MM.1S (cell line): Measurements from ENCODE around the gene HMGB1.

Experiments
- DNase-seq: peaks from one replicate; pipeline ENCODE4 v3.0.0-alpha.2; 2015
- H2AFZ ChIP-seq: fragments of 300-600 bp; sonication (generic); 2 replicates; pipeline ENCODE4 v1.6.0; 2016; ENCODE audit warnings: antibody characterized with exemption, low read length
- H3F3A ChIP-seq: fragments of 300-600 bp; sonication (generic); 2 replicates; pipeline ENCODE4 v1.6.1; 2016; ENCODE audit warnings: mild to moderate bottlenecking, antibody characterized with exemption, low read length, moderate library complexity, mixed read lengths; ENCODE audit not compliant: insufficient read depth
- H3K27ac ChIP-seq: fragments of 300-600 bp; sonication (generic); 2 replicates; pipeline ENCODE4 v1.5.1; 2016; ENCODE audit warnings: mild to moderate bottlenecking, low read length
- H3K27me3 ChIP-seq: fragments of 300-600 bp; sonication (generic); replicated peaks from 2 replicates; pipeline ENCODE4 v1.6.0; 2016; ENCODE audit warnings: low read length; ENCODE audit not compliant: insufficient read depth
- H3K36me3 ChIP-seq: fragments of 300-600 bp; sonication (generic); replicated peaks from 2 replicates; pipeline ENCODE4 v1.6.1; 2016; ENCODE audit warnings: mild to moderate bottlenecking, low read length, mixed read lengths; ENCODE audit not compliant: insufficient read depth
- H3K4me1 ChIP-seq: fragments of 300-600 bp; sonication (generic); 2 replicates; pipeline ENCODE4 v1.6.1; 2016; ENCODE audit warnings: low read length, mixed read lengths
- H3K4me2 ChIP-seq: fragments of 300-600 bp; sonication (generic); 2 replicates; pipeline ENCODE4 v1.6.0; 2016; ENCODE audit warnings: low read depth, low read length
- H3K4me3 ChIP-seq: fragments of 300-600 bp; sonication (generic); 2 replicates; pipeline ENCODE4 v1.5.1; 2016; ENCODE audit warnings: low read length, mixed read lengths
- H3K79me2 ChIP-seq: fragments of 300-600 bp; sonication (generic); 2 replicates; pipeline ENCODE4 v1.6.1; 2016; ENCODE audit warnings: mixed run types, low read length, mixed read lengths
- H3K9ac ChIP-seq: fragments of 300-600 bp; sonication (generic); 2 replicates; pipeline ENCODE4 v1.6.1; 2016; ENCODE audit warnings: low read length, mixed read lengths
- H3K9me2 ChIP-seq: fragments of 300-600 bp; sonication (generic); replicated peaks from 2 replicates; pipeline ENCODE4 v1.6.1; 2016; ENCODE audit warnings: mild to moderate bottlenecking, low read length, mixed read lengths; ENCODE audit not compliant: insufficient read depth
- H3K9me3 ChIP-seq: fragments of 300-600 bp; sonication (generic); replicated peaks from 2 replicates; pipeline ENCODE4 v1.6.1; 2016; ENCODE audit warnings: mild to moderate bottlenecking, low read length, mixed read lengths; ENCODE audit not compliant: insufficient read depth
- H4K20me1 ChIP-seq: fragments of 300-600 bp; sonication (generic); 2 replicates; pipeline ENCODE4 v1.6.1; 2016; ENCODE audit warnings: mild to moderate bottlenecking, low read length, moderate library complexity, mixed read lengths; ENCODE audit not compliant: insufficient read depth
- EZH2 ChIP-seq: fragments of 300-600 bp; sonication (generic); optimal IDR thresholded peaks from 2 replicates; pipeline ENCODE3; 2017; ENCODE audit warnings: low read depth, mild to moderate bottlenecking, antibody characterized with exemption, low read length, mixed read lengths
- EZH2phosphoT487 ChIP-seq: fragments of 300-600 bp; sonication (generic); IDR thresholded peaks from 2 replicates; pipeline ENCODE4 v1.6.1; 2018; ENCODE audit warnings: antibody characterized with exemption, low read length
- TF ChIP-seq, protein P1 (sequence below): fragments of 300-600 bp; sonication (generic); IDR thresholded peaks from 2 replicates; pipeline ENCODE4 v1.5.1; 2016; ENCODE audit warnings: antibody characterized with exemption, low read length, mixed read lengths

Gene HMGB1

DNA sequence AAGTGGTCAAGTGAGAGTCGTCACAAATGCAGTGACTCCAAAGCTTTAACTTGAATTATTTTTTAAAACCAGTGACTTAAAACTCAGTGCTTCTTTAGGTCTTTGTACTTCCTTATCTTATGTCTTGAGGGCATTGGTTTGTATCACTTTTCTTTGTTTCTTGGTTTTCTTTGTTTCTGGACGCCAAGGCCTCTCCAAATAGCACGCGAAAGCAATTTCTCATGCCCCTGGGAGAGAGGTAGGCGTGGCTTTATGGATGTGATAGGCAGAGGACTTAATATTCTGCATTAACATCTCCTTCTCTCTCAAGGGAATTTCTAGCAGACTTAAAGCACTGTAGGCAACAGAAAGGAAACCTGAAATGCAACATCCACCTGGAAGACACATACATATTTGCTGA is 22.8 kb downstream of the HMGB1 start:
- Histone ChIP-seq H3F3A (no peaks in the 10 kb centered on the region), H3K27ac (no peak overlapping the region), H3K27me3 (no peaks in the 10 kb centered on the region), H3K9ac (no peak overlapping the region), H2AFZ (no peak overlapping the region), H3K4me3 (no peak overlapping the region), H3K4me1 (no peaks in the 10 kb centered on the region), H3K9me2 (no peaks in the 10 kb centered on the region), H3K36me3 (no peaks in the 10 kb centered on the region), H4K20me1 (no peaks in the 10 kb centered on the region), H3K9me3 (no peaks in the 10 kb centered on the region), H3K4me2 (no peak overlapping the region), H3K79me2 (no peaks in the 10 kb centered on the region)
- TF ChIP-seq EZH2phosphoT487 (no peak), EZH2 (no peak)
- TF ChIP-seq, protein P1, sequence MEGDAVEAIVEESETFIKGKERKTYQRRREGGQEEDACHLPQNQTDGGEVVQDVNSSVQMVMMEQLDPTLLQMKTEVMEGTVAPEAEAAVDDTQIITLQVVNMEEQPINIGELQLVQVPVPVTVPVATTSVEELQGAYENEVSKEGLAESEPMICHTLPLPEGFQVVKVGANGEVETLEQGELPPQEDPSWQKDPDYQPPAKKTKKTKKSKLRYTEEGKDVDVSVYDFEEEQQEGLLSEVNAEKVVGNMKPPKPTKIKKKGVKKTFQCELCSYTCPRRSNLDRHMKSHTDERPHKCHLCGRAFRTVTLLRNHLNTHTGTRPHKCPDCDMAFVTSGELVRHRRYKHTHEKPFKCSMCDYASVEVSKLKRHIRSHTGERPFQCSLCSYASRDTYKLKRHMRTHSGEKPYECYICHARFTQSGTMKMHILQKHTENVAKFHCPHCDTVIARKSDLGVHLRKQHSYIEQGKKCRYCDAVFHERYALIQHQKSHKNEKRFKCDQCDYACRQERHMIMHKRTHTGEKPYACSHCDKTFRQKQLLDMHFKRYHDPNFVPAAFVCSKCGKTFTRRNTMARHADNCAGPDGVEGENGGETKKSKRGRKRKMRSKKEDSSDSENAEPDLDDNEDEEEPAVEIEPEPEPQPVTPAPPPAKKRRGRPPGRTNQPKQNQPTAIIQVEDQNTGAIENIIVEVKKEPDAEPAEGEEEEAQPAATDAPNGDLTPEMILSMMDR, result no peak
- no peak for DNase-seq

DNA sequence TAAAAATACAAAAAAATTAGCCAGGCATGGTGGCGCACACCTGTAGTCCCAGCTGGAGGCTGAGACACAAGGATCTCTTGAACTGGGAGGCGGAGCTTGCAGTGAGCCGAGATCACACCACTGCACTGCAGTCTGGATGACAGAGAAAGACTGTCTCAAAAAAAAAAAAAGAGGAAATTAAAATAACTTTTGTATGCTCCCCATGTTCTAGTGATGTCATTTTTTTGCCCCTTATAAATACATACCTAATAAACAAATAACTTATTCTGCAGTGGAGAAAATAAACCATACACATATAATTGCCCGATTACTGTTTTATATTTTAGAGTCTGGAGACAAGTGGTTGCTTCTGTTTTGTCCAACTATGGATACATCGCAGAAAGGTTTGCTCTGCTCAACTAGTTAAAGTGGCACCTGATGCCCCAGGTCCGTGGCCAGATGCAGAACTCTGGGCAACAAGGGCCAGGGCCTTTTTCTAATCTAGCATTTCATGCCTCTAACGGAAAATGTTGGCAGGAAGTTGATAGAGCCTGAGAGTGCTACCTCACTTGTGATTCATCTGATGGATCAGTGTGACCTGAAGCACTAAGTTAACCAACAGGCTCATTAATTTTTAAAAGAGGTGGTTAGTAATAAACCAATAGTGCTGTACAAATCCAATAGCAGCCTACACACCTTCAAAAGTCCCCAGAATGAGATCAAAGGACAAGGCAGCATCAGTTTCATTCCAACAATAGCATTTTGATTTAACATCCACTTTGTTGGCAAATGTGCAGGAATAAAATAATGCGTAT is 24.6 kb downstream of the HMGB1 start:
- H3K4me2 ChIP-seq, result no peak overlapping the region
- H4K20me1 ChIP-seq, result no peaks in the 10 kb centered on the region
- no peaks in the 10 kb centered on the region for H3K27me3 ChIP-seq
- H3K4me3 ChIP-seq, result no peak overlapping the region
- H3K27ac ChIP-seq, result no peak overlapping the region
- TF ChIP-seq EZH2 (no peak), EZH2phosphoT487 (no peak)
- TF ChIP-seq, protein P1, result no peak
- H3K9ac ChIP-seq, result no peak overlapping the region
- no peaks in the 10 kb centered on the region for H3K79me2 ChIP-seq
- DNase-seq, result no peak
- no peak overlapping the region for H2AFZ ChIP-seq
- H3K9me2 ChIP-seq, result no peaks in the 10 kb centered on the region
- no peaks in the 10 kb centered on the region for H3F3A ChIP-seq
- H3K9me3 ChIP-seq, result no peaks in the 10 kb centered on the region
- H3K36me3 ChIP-seq, result no peaks in the 10 kb centered on the region
- H3K4me1 ChIP-seq, result no peaks in the 10 kb centered on the region

DNA sequence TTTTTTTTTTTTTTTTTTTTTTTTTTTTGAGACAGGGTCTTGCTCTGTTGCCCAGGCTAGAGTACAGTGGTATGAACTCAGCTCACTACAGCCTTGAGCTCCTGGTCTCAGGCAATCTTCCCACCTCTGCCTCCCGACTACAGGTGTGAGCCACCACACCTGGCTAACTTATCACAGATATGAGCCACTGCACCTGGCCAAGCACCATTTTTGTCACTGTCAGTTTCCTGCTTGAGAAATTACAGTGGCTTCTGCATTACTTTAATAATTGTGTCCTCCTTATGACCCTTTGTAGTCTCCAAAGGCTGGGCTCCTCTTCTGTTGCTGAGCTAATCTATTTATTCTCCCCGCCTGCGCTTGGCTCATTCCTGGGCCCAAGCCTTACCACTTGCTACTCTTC is 27.4 kb downstream of the HMGB1 start:
- Histone ChIP-seq H3K9me3 (no peaks in the 10 kb centered on the region), H3K4me1 (no peaks in the 10 kb centered on the region), H3F3A (no peaks in the 10 kb centered on the region), H2AFZ (no peak overlapping the region), H3K27ac (no peak overlapping the region), H4K20me1 (no peaks in the 10 kb centered on the region), H3K4me2 (no peak overlapping the region), H3K9ac (no peak overlapping the region), H3K27me3 (no peaks in the 10 kb centered on the region), H3K9me2 (no peaks in the 10 kb centered on the region), H3K4me3 (no peak overlapping the region), H3K36me3 (no peaks in the 10 kb centered on the region), H3K79me2 (no peaks in the 10 kb centered on the region)
- peak; percentile 10 for DNase-seq
- TF ChIP-seq EZH2phosphoT487 (no peak), EZH2 (no peak)
- TF ChIP-seq, protein P1, result no peak
